GM12873 (cell line): ENCODE measurements around the gene ATAD2B.

Experiments
- CTCF ChIP-seq: IDR thresholded peaks from 2 replicates; pipeline ENCODE4 v1.5.1; 2012; ENCODE audit warnings: low read depth, mild to moderate bottlenecking, moderate library complexity, low read length, control low read depth; ENCODE audit not compliant: insufficient read depth; ENCODE audit errors: missing control alignments

The ATAD2B gene

GRCh38 chr2:23753291-23754010 is 173.5 kb downstream of the ATAD2B start:
- no peak for TF ChIP-seq CTCF

GRCh38 chr2:23751747-23752265 is 175.1 kb downstream of the ATAD2B start:
- TF ChIP-seq CTCF, result no peak

- no peak for TF ChIP-seq CTCF
Measured at GRCh38 chr2:23746141-23746863, 180.6 kb downstream of the ATAD2B start.

GRCh38 chr2:23745726-23746105 is 181.2 kb downstream of the ATAD2B start:
- no peak for TF ChIP-seq CTCF

- TF ChIP-seq CTCF, result no peak
Measured at GRCh38 chr2:23745068-23745725, 181.7 kb downstream of the ATAD2B start.

- no peak for TF ChIP-seq CTCF
Measured at GRCh38 chr2:23734416-23734815, 192.5 kb downstream of the ATAD2B start.

- no peak for TF ChIP-seq CTCF
Measured at GRCh38 chr2:23722255-23722654, 204.7 kb downstream of the ATAD2B start.
